Hematopoietic multipotent progenitor cell treated with erythropoietin and hydrocortisone succinate and interleukin-3 and kit ligand, for 15 days (in vitro differentiated cells): Measurements from ENCODE around the gene P3H2.
"Not testable (repeated sequence)": the region's sequence is repeated elsewhere in the genome, so short reads cannot be mapped to it uniquely, and the experiment has no call there.

Experiments used
- DNase-seq: peaks from one replicate; pipeline ENCODE4 v3.0.0-alpha.2; 2015; ENCODE audit warnings: low spot score

Gene P3H2

GRCh38 chr3:190083635-190084034 lies 37.1 kb downstream of the P3H2 start:
- no peak for DNase-seq

GRCh38 chr3:190081389-190081788 lies 39.3 kb downstream of the P3H2 start:
- DNase-seq = no peak

GRCh38 chr3:190079173-190079572 lies 41.5 kb downstream of the P3H2 start:
- DNase-seq = not testable (repeated sequence)

GRCh38 chr3:190077395-190078045 lies 43.2 kb downstream of the P3H2 start:
- no peak for DNase-seq

GRCh38 chr3:190076601-190077394 lies 43.9 kb downstream of the P3H2 start:
- no peak for DNase-seq

- DNase-seq = no peak
Observed at GRCh38 chr3:190076136-190076535, 44.6 kb downstream of the P3H2 start.

- no peak for DNase-seq
Observed at GRCh38 chr3:190074817-190075216, 45.9 kb downstream of the P3H2 start.

- no peak for DNase-seq
Observed at GRCh38 chr3:190073264-190074008, 47.3 kb downstream of the P3H2 start.

GRCh38 chr3:190072856-190073255 lies 47.8 kb downstream of the P3H2 start:
- no peak for DNase-seq

GRCh38 chr3:190071921-190072320 lies 48.8 kb downstream of the P3H2 start:
- DNase-seq = not testable (repeated sequence)

- DNase-seq = no peak
Observed at GRCh38 chr3:190070622-190071347, 49.9 kb downstream of the P3H2 start.

- DNase-seq = no peak
Observed at GRCh38 chr3:190065204-190065603, 55.5 kb downstream of the P3H2 start.

- DNase-seq = no peak
Observed at GRCh38 chr3:190064659-190065058, 56.0 kb downstream of the P3H2 start.

GRCh38 chr3:190064112-190064511 lies 56.6 kb downstream of the P3H2 start:
- no peak for DNase-seq

GRCh38 chr3:190063490-190063889 lies 57.2 kb downstream of the P3H2 start:
- no peak for DNase-seq

- DNase-seq = no peak
Observed at GRCh38 chr3:190060192-190060775, 60.4 kb downstream of the P3H2 start.

GRCh38 chr3:190059242-190059590 lies 61.5 kb downstream of the P3H2 start:
- no peak for DNase-seq

- no peak for DNase-seq
Observed at GRCh38 chr3:190058521-190059241, 62.0 kb downstream of the P3H2 start.

GRCh38 chr3:190056742-190057141 lies 64.0 kb downstream of the P3H2 start:
- no peak for DNase-seq

GRCh38 chr3:190055773-190056172 lies 64.9 kb downstream of the P3H2 start:
- no peak for DNase-seq
